H9 (cell line): ENCODE data around the gene MISP. TPM values are rescaled to one million over a fixed set of nuclear protein-coding genes. Genes with fewer than 3 reads are reported as not detected.

Experiments used
- DNase-seq: peaks from one replicate; pipeline ENCODE4 v3.0.0-alpha.2; 2017
- H2AFZ ChIP-seq: one replicate; pipeline ENCODE4 v1.6.1; 2013; ENCODE audit warnings: mild to moderate bottlenecking, low read length, control low read depth, moderate library complexity
- H2AK5ac ChIP-seq: 2 replicates; pipeline ENCODE4 v1.6.1; 2013; ENCODE audit warnings: low read length, control low read depth, mixed read lengths; ENCODE audit not compliant: insufficient read length
- H2BK120ac ChIP-seq: one replicate; pipeline ENCODE4 v1.6.1; 2013; ENCODE audit warnings: low read depth, mild to moderate bottlenecking, low read length, control low read depth, inconsistent platforms; ENCODE audit not compliant: poor library complexity, severe bottlenecking
- H2BK12ac ChIP-seq: 2 replicates; pipeline ENCODE4 v1.6.1; 2013; ENCODE audit warnings: low read length, control low read depth, mixed read lengths, low read depth; ENCODE audit not compliant: insufficient read length
- H2BK15ac ChIP-seq: 2 replicates; pipeline ENCODE4 v1.6.1; 2013; ENCODE audit warnings: low read depth, low read length, control low read depth
- H2BK20ac ChIP-seq: one replicate; pipeline ENCODE4 v1.6.1; 2013; ENCODE audit warnings: low read depth, mild to moderate bottlenecking, low read length, control low read depth, inconsistent platforms; ENCODE audit not compliant: poor library complexity, severe bottlenecking
- H2BK5ac ChIP-seq: 2 replicates; pipeline ENCODE4 v1.6.1; 2013; ENCODE audit warnings: low read length, control low read depth, mixed read lengths; ENCODE audit not compliant: insufficient read length
- H3K14ac ChIP-seq: 2 replicates; pipeline ENCODE4 v1.6.1; 2013; ENCODE audit warnings: low read length, control low read depth; ENCODE audit not compliant: insufficient read depth
- H3K18ac ChIP-seq: 2 replicates; pipeline ENCODE4 v1.6.1; 2013; ENCODE audit warnings: low read depth, mild to moderate bottlenecking, mixed read lengths, low read length, control low read depth; ENCODE audit not compliant: insufficient read length
- H3K23ac ChIP-seq: 2 replicates; pipeline ENCODE4 v1.6.1; 2013; ENCODE audit warnings: low read length, control low read depth, mixed read lengths, low read depth; ENCODE audit not compliant: insufficient read length
- H3K23me2 ChIP-seq: 2 replicates; pipeline ENCODE4 v1.6.1; 2013; ENCODE audit warnings: low read depth, mild to moderate bottlenecking, mixed read lengths, low read length, control low read depth; ENCODE audit not compliant: insufficient read length, poor library complexity, severe bottlenecking
- H3K27ac ChIP-seq: 2 replicates; pipeline ENCODE4 v1.5.1; 2013; ENCODE audit warnings: low read length, control low read depth, mixed read lengths, low read depth; ENCODE audit not compliant: insufficient read length
- H3K27me3 ChIP-seq: 2 replicates; pipeline ENCODE4 v1.6.1; 2013; ENCODE audit warnings: low read length, control low read depth, inconsistent platforms; ENCODE audit not compliant: insufficient read depth
- H3K4ac ChIP-seq: 2 replicates; pipeline ENCODE4 v1.6.1; 2013; ENCODE audit warnings: low read depth, mild to moderate bottlenecking, control low read depth, inconsistent platforms, low read length, moderate library complexity
- H3K4me1 ChIP-seq: 2 replicates; pipeline ENCODE4 v1.6.1; 2013; ENCODE audit warnings: low read length, control low read depth, inconsistent platforms; ENCODE audit not compliant: insufficient read depth
- H3K4me2 ChIP-seq: 2 replicates; pipeline ENCODE4 v1.6.1; 2013; ENCODE audit warnings: low read length, control low read depth, mixed read lengths; ENCODE audit not compliant: insufficient read length, insufficient read depth
- H3K56ac ChIP-seq: 2 replicates; pipeline ENCODE4 v1.6.1; 2013; ENCODE audit warnings: low read depth, mild to moderate bottlenecking, mixed read lengths, low read length, control low read depth; ENCODE audit not compliant: insufficient read length
- H3K79me1 ChIP-seq: 2 replicates; pipeline ENCODE4 v1.6.1; 2013; ENCODE audit warnings: low read depth, mild to moderate bottlenecking, moderate library complexity, low read length, control low read depth, inconsistent platforms; ENCODE audit not compliant: insufficient read depth, poor library complexity, severe bottlenecking
- H3K79me2 ChIP-seq: 2 replicates; pipeline ENCODE4 v1.6.1; 2013; ENCODE audit warnings: low read length, control low read depth, inconsistent platforms; ENCODE audit not compliant: insufficient read depth
- H3K9ac ChIP-seq: 2 replicates; pipeline ENCODE4 v1.6.1; 2013; ENCODE audit warnings: low read length, control low read depth, mixed read lengths; ENCODE audit not compliant: insufficient read length; ENCODE audit errors: extremely low read depth
- H3K9me3 ChIP-seq: one replicate; pipeline ENCODE4 v1.6.1; 2013; ENCODE audit warnings: low read depth, low read length, inconsistent platforms; ENCODE audit not compliant: control insufficient read depth
- H3T11ph ChIP-seq: one replicate; pipeline ENCODE4 v1.6.1; 2013; ENCODE audit warnings: mild to moderate bottlenecking, low read length, control low read depth, inconsistent platforms
- H4K20me1 ChIP-seq: one replicate; pipeline ENCODE4 v1.6.1; 2013; ENCODE audit not compliant: control insufficient read depth, insufficient read length, insufficient read depth
- H4K5ac ChIP-seq: 2 replicates; pipeline ENCODE4 v1.6.1; 2013; ENCODE audit warnings: low read depth, mild to moderate bottlenecking, mixed read lengths, low read length, control low read depth; ENCODE audit not compliant: insufficient read length
- H4K8ac ChIP-seq: replicated peaks from 2 replicates; pipeline ENCODE4 v1.6.1; 2013; ENCODE audit warnings: low read length, control low read depth, mixed read lengths, low read depth; ENCODE audit not compliant: insufficient read length
- H4K91ac ChIP-seq: 2 replicates; pipeline ENCODE4 v1.6.1; 2013; ENCODE audit warnings: low read depth, mild to moderate bottlenecking, moderate library complexity, mixed read lengths, low read length, control low read depth; ENCODE audit not compliant: insufficient read length
- H3K27ac Mint-ChIP-seq, 3 experiments: 2 replicates in 2 of 3; 3 replicates in 1 of 3; pipeline ENCODE4 v1.8.0; 2020 to 2021; ENCODE audit warnings: mixed read lengths in 3 of 3, mild to moderate bottlenecking in 1 of 3, moderate library complexity in 1 of 3
- H3K27me3 Mint-ChIP-seq: 2 replicates; pipeline ENCODE4 v1.8.0; 2021; ENCODE audit warnings: low read depth, mild to moderate bottlenecking, moderate library complexity, mixed read lengths
- H3K36me3 Mint-ChIP-seq, 3 experiments: 2 replicates in 2 of 3; 3 replicates in 1 of 3; pipeline ENCODE4 v1.8.0; 2020 to 2021; ENCODE audit warnings: low read depth in 3 of 3, mixed read lengths in 3 of 3; ENCODE audit not compliant: insufficient read depth in 1 of 3
- H3K4me1 Mint-ChIP-seq, 2 experiments: 2 replicates each; pipeline ENCODE4 v1.8.0; 2020; ENCODE audit warnings: mixed read lengths in 2 of 2
- H3K4me3 Mint-ChIP-seq, 2 experiments: 2 replicates in 1 of 2; 3 replicates in 1 of 2; pipeline ENCODE4 v1.8.0; 2020 to 2021; ENCODE audit warnings: mild to moderate bottlenecking in 2 of 2, mixed read lengths in 2 of 2, moderate library complexity in 1 of 2
- H3K9me3 Mint-ChIP-seq, 2 experiments: 2 replicates in 1 of 2; 3 replicates in 1 of 2; pipeline ENCODE4 v1.8.0; 2020; ENCODE audit warnings: mild to moderate bottlenecking in 2 of 2, mixed read lengths in 2 of 2, moderate library complexity in 1 of 2
- WGBS: extraction: QIAGEN DNeasy Blood & Tissue Kit; methylation state at CpG from one replicate; pipeline ENCODE4 v1.1.7; 2013; ENCODE audit warnings: missing lambda C conversion rate, low lambda C conversion rate, mixed read lengths; ENCODE audit not compliant: insufficient read length; ENCODE audit errors: extremely low coverage; 5-methylcytosine and 5-hydroxymethylcytosine counted together
- total RNA-seq: library from RNA; stranded (reverse); gene quantifications from 2 replicates; pipeline ENCODE4 v1.2.1, GENCODE V29; 2021
- TF ChIP-seq, protein P1 (sequence below): fragments of 200-600 bp; sonication (generic); conservative IDR thresholded peaks from 3 replicates; pipeline ENCODE4 v1.8.0; 2021; ENCODE audit warnings: antibody characterized with exemption, mild to moderate bottlenecking

Gene MISP
- total RNA-seq, 1 experiment from 2014 or later, result 0.44 TPM

DNA sequence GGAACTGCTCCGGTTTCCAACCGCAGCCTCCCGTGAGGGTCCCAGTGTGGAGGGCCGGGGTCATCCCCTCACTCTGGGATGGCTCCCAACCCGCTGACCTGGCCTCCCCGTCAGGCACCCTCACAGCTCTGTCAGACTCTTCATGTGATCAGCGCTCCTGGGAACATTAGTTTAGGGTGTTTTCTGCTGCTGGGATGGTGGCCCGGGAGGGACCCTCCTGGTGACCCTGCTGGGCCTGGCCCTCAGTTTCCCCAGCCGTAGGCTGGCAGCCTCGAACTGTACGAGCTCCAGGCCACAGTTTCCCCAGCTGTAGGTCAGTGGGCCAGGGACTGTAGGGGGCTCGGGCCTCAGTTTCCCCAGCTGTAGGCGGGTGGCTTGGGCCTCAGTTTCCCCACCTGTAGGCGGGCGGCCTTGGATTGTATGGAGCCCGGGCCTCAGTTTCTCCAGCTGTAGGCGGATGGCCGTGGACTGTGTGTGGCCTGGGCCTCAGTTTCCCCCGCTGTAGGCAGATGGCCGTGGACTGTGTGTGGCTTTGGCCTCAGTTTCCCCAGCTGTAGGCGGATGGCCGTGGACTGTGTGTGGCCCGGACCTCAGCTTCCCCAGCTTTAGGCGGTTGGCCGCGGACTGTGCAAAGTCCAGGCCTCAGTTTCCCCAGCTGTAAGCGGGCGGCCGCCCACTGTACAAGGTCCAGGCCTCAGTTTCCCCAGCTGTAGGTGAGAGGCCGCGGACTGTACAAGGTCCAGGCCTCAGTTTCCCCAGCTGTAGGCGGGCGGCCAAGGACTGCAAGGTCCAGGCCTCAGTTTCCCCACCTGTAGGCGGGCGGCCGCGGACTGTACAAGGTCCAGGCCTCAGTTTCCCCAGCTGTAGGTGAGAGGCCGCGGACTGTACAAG, 45.0 kb downstream of the MISP start:
- no peaks in the 10 kb centered on the region; the same call in 1 of the 2 replicates for H3K4me1 ChIP-seq
- no peak overlapping the region for H3K27ac ChIP-seq
- H2BK120ac ChIP-seq, result no peak overlapping the region
- H4K20me1 ChIP-seq, result peaks cover 4% of the 10 kb centered on the region
- no peaks in the 10 kb centered on the region for H3K9me3 ChIP-seq
- H3K9ac ChIP-seq, result no peak overlapping the region
- Mint-ChIP-seq H3K27me3 (no peaks in the 10 kb centered on the region), H3K9me3 (no peaks in the 10 kb centered on the region; a peak in 1 of 5 replicates), H3K4me3 (peak overlapping the region; percentile 35 to 74; a peak in 2 of 5 replicates), H3K4me1 (peaks cover 24 to 34% of the 10 kb centered on the region in 2 experiments), H3K36me3 (peaks cover 21 to 25% (median 25%) of the 10 kb centered on the region in 3 experiments; a peak in 6 of 7 replicates), H3K27ac (no peak overlapping the region)
- TF ChIP-seq, protein P1, sequence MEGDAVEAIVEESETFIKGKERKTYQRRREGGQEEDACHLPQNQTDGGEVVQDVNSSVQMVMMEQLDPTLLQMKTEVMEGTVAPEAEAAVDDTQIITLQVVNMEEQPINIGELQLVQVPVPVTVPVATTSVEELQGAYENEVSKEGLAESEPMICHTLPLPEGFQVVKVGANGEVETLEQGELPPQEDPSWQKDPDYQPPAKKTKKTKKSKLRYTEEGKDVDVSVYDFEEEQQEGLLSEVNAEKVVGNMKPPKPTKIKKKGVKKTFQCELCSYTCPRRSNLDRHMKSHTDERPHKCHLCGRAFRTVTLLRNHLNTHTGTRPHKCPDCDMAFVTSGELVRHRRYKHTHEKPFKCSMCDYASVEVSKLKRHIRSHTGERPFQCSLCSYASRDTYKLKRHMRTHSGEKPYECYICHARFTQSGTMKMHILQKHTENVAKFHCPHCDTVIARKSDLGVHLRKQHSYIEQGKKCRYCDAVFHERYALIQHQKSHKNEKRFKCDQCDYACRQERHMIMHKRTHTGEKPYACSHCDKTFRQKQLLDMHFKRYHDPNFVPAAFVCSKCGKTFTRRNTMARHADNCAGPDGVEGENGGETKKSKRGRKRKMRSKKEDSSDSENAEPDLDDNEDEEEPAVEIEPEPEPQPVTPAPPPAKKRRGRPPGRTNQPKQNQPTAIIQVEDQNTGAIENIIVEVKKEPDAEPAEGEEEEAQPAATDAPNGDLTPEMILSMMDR, result no peak
- no peak overlapping the region for H4K5ac ChIP-seq
- no peak overlapping the region for H3K4me2 ChIP-seq
- H3K79me1 ChIP-seq, result peaks cover 3% of the 10 kb centered on the region
- H3K4ac ChIP-seq, result no peak overlapping the region
- no peaks in the 10 kb centered on the region for H3K27me3 ChIP-seq
- no peak overlapping the region for H4K8ac ChIP-seq
- no peak overlapping the region for H2BK15ac ChIP-seq
- no peak overlapping the region for H2BK5ac ChIP-seq
- no CpG with 5 or more reads among the region's 39 CpGs for WGBS
- H3K23me2 ChIP-seq, result peaks cover 9% of the 10 kb centered on the region
- H3K23ac ChIP-seq, result no peak overlapping the region
- H3K18ac ChIP-seq, result no peak overlapping the region
- H3K56ac ChIP-seq, result no peak overlapping the region
- H4K91ac ChIP-seq, result no peak overlapping the region
- no peak overlapping the region for H3T11ph ChIP-seq
- H2AFZ ChIP-seq, result no peak overlapping the region
- H2BK20ac ChIP-seq, result no peak overlapping the region
- H3K14ac ChIP-seq, result no peak overlapping the region
- no peak overlapping the region for H2AK5ac ChIP-seq
- H2BK12ac ChIP-seq, result no peak overlapping the region
- DNase-seq, result peak; percentile 28
- H3K79me2 ChIP-seq, result peaks cover 28% of the 10 kb centered on the region
